Brain pericyte (primary cell): ENCODE results near the gene MVB12B.

Experiments used
- DNase-seq: peaks from one replicate; pipeline ENCODE4 v3.0.0-alpha.2; 2012; ENCODE audit warnings: low read depth, low spot score

MVB12B gene

DNA sequence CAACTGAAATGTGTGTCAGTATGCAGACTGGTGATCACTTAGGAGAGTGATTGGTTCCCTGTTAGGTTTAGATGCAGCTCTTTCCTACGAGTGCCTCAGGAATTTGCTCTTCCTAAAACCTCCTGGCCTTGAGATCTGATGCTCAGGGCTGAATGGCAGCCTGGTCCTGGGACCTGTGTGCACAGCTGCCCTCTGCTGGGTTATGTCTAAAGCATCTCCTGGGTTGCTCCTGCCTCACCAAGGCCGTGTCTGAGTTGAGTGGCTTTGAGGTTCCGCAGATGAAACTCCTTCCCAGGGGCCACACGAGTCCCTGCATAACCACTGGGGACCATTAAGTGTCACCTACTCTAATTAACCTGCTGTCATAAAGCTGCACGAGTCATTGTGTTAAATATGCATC lies 59.5 kb downstream of the MVB12B start:
- DNase-seq, result no peak

- no peak for DNase-seq
Observed at GRCh38 chr9:126386776-126387175, 60.1 kb downstream of the MVB12B start.

- DNase-seq, result no peak
Observed at GRCh38 chr9:126388964-126389708, 62.5 kb downstream of the MVB12B start.

DNA sequence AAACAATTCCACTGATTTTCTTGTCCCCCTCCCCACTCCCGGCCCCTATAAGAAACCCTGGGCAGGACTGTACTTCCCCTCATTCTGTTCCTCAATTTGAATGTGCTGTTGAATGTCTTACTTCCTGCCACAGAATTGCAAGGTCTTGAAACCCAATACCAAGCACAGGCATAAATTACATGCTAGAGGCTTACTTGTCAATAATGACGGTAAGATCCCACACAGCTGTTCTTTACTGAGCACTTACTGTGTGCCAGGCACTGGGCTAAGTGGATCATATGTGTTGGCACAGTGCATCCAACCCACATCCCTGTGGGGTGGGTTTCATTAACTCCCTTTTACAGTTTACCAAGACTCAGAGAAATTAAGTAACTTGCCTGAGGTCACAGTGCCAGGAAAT lies 63.4 kb downstream of the MVB12B start:
- DNase-seq, result no peak

- no peak for DNase-seq
Observed at GRCh38 chr9:126390923-126391322, 64.3 kb downstream of the MVB12B start.

- DNase-seq, result no peak
Observed at GRCh38 chr9:126391713-126392661, 65.4 kb downstream of the MVB12B start.

DNA sequence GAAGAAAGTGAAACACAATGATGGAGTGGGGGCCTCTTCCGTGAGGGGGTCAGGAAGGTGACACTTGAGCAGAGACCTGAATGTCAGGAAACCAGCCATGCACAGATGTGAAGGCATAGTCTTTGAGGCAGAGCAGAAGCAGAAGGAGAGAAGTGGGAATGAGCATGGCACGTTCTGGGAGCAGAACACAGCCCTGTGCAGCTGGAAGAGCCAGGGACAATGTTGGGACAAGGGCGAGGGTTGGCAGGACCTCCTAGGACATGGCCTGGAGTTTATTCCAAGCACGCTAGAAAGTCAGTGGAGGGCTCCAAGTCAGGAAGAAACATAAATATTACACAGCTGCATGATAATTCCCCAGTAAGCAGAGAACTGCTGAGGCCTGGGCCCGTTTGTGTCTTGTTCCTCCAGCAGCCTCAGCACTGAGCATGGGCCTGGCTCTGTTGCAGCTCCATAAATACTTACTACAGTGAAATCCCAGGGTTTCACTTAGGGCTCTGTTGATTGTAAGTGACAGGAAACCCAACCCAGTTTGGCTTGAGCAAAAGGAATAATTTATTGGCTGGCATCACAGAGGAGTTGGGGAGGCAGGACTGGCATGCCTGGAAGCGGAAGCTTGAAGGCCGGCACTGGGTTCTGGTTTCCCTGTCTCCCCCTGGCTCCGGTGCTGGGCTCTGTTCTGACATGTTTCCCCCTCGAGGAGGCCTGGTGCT lies 66.2 kb downstream of the MVB12B start:
- DNase-seq, result no peak

DNA sequence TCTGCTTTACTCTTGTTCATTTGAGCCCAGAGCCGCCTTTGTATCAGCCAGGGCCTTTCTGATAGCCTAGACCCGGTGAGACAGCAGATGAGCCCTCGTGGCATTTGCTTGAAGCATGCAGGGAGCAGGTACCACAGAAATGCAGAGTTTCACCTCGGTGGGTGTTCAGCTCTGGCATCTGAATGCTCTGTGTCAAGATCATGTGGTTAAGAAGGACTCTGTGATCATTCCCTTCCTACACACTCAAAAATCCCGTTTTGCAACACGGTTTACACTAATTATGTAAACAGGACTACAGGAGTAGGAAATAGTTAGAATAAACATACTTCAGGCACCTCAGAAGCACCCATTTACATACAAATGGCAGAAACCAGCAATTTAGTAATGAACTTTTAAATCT lies 67.2 kb downstream of the MVB12B start:
- DNase-seq, result no peak

DNA sequence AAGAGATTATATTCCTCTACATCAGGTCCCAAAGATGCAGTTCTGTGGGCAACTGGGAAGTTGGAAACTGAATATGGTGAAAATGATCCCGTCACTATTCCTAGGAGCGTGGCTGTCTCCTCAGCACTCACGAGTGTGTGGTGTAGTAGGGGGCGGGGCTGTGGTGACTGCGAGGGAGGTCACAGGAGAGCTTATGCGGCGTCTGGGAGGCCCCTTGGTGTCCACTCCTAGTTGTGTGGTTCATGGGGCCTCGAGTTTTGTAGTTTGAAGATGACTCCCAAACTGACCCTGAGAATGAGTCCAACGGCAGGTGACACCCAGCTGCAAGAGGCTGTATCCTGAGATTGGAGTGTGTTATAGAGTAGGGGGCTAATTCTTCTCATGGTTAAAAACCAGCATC lies 68.2 kb downstream of the MVB12B start:
- no peak for DNase-seq

DNA sequence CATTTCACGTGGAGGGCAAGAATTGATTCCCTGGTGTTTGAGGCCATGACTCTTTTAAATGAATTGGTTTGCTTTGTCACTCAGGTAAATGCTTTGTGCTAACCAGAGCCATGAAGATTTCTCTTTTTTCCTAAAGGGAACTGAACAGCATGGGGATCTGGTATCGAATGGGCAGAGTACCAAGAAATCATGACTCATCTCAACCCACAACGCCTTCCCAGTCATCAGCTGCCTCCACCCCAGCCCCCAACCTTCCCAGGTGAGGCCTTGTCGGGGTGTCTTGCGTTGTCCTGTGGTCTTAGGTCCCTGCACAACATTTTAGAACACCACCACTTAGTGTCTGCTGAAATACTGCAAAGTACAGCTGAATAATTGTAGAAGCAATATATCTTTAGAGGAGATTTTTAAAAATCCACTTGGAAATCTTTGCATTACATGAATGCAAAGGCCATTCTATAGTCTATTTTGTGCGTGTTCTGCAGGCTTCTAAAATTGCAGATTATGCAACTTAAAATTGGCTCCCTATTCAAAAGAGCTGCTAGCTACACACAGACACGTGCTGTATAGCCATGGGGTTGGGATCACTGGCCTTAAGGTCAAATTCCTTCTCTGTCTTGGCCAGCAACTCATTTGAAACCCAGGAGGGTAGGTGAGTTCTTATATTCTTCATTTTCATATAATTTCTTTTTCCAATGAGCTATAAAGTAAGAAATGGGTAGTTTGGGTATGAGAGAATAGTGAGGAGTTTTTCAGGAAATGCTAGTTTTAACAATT lies 69.0 kb downstream of the MVB12B start:
- DNase-seq, result no peak

DNA sequence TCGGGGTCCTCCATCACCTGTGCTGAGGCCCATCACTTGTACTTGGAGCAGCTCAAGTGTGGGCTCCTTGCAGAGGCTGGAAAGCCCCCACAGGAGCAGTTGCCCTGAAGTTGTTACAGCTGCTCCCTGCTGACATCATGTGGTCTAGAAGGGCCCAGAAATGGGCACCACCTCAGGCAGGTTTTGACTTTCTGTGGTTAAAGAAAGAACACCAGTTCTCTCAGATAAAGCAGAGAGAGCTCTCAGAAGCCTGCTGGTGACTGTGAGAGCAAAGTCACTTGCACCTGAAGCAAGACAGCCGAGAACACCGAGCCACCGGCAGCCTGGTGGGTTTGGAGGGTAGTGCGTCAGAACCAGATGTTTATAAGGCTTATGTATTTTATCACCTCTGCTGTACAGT lies 70.4 kb downstream of the MVB12B start:
- DNase-seq, result no peak

DNA sequence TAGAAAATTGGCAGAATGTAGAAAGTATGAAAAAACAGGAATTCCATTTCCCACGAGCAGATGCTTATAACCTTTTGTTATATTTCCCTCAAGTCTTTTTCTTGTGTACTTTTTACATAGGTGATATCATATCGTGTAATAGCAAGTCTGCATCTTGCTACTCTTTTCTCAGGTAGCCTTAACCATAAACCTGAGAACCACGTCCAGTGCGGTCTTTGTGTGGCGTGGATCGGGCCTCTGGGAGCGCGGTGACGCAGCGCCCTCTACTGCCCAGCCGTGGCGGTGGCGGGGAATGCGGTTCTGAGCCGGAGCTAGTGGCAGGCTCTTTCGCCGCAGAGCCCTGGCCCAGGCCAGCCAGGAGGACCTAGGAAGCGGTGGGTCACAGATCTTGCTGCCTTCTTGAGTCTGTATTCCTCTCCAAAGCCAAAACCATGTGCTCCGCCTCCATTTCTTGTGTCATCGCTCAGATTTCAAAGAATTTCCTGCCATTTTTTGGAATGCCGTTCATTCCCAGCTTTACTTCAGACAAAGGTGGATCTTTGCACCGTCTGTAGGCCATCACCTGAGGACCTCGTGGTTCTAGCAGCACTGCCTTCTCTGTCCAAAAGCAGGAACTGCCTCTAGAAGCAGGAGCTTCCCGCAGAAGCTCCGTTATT lies 71.9 kb downstream of the MVB12B start:
- no peak for DNase-seq

GRCh38 chr9:126399251-126399650 lies 72.6 kb downstream of the MVB12B start:
- DNase-seq, result no peak

DNA sequence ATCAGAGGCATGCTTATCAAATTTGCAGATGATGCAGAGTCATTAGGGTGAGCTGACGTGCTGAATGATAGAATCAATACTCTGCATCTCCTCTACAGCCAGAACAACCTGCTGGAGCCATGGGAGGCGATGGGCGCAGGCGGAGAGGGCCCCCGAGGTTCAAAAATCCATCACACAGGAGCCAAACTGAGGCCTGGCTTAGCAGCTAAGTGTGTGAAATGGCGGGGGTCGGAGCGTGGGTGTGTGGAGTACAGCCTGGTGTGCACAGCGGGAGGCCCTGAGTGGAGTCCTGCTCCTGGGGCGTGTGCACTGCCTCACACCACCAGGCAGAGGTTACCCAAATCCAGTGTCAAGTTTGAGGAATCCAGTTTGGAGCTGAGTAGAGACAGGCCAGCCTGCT lies 73.2 kb downstream of the MVB12B start:
- no peak for DNase-seq

DNA sequence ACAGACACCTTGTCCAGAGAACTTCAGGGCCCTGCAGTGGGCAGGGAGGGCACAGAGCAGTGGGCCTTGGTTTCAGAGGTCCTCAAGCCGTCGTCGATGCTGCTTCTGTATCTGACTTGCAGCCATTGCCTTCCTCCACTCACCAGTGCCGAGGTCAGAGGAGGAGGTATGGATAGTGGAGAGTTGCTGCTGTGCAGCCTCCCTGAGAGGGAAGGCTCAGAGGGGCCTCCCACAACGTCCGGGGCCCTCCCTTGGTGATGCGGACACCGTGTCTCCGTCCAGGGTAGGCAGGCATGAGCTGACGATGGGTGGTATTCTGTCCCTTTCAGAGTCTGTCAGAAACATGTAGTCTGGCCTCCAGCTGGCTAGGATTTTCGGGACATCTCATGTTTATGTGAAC lies 73.9 kb downstream of the MVB12B start:
- DNase-seq, result no peak

DNA sequence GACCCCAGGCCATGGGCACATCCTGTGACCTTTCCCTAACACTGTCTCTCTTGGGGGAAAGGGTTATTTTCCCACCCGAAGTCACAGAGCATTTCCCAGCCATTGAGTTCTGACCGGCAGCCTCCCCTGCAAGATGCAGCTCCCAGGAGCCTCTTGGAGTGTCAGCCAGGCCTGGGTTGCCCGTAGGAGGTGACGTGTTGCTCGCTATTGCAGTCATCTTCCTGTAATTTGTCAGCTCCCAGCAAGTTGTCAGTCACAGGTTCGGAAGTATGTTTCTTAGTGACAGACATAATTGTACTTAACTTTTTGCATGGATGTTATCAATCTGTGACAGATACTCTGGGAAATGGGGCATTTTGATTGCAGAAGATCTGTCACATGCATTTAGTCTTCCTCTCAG lies 74.5 kb downstream of the MVB12B start:
- DNase-seq, result no peak

DNA sequence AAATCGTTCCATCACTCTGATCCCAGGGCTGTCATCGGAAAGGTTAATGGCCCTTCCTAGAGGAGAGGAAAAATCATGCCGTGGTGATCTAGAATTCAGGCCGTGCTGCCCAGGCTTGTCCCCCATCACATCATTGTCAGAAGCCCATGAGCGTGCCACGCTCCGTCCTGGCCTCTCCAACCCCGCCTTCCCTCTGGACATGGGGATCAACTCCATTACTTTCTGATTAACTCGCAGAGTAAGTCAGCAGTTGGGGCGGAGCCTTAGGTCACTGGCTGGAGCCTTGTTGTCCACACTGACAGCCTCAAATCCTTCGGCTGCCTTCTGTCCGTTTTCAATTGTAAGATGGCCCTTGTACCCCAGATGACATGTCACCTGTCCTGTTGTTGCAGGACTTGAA lies 75.0 kb downstream of the MVB12B start:
- DNase-seq, result no peak

DNA sequence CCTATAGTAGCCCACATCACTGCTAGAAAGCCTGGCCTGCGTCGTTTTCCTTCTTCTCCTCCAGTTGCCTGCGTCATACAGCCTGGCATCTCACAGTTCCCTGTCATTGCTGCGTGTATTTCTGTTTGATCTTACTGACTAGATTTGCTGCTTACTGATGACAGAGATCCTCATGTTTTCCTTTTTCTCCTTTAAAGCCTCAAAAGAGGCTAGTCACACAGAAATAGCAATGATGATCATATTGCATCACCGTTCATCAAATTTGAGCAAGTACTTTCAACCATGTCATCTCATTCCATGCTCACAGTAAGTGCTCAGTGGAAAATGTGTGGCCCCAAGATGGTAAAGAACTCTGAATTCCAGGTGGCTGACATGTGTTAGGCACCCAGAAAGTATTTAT lies 76.8 kb downstream of the MVB12B start:
- no peak for DNase-seq

- DNase-seq, result no peak
Observed at GRCh38 chr9:126404459-126404858, 77.8 kb downstream of the MVB12B start.

DNA sequence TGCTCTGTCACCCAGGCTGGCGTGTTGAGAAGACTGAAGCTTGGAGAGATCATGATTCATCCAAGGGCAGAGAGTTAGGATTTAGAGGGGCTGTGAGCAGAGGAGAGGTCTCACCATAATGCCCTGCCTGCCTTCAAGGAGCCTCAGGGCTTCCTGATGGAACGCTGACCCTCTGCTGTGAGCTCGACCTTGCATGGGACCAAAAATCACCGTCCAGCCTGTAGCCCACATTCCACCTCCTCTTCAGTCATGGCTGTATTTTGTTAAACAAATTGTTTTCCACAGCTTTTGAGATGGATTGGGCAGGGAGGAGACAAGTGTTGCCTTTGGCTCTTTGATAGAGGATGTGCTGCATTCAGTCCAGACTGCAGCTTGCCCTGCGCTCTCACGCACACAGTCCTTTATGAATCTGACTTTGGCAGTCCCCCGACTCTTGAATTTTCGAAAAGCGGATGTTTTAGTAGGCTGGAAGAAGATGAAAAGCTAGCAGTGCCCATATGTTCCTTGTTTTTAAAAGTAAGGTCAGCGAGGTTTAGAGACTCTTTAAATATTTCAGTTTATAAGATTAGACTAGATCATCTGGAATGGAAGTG lies 79.5 kb downstream of the MVB12B start:
- DNase-seq, result no peak
